Activated CD8-positive, alpha-beta memory T cell treated with anti-CD3 and anti-CD28 coated beads for 48 hours (primary cell): ENCODE results near the gene METTL6.
"Not testable (repeated sequence)": the region's sequence is repeated elsewhere in the genome, so short reads cannot be mapped to it uniquely, and the experiment has no call there.

ENCODE experiments used
- DNase-seq, 3 experiments: peaks; one replicate each; pipeline ENCODE4 v3.0.0-alpha.2; 2020; ENCODE audit warnings: low read depth in 2 of 3, low spot score in 2 of 3

METTL6 gene

GRCh38 chr3:15405448-15406050 is 21.8 kb downstream of the METTL6 start:
- DNase-seq, result no peak

- no peak for DNase-seq
Observed at GRCh38 chr3:15404767-15405166, 22.6 kb downstream of the METTL6 start.

- no peak for DNase-seq
Observed at GRCh38 chr3:15403965-15404364, 23.4 kb downstream of the METTL6 start.

GRCh38 chr3:15403495-15403894 is 23.8 kb downstream of the METTL6 start:
- DNase-seq, result no peak

- DNase-seq, result no peak
Observed at GRCh38 chr3:15401936-15402335, 25.4 kb downstream of the METTL6 start.

- no peak for DNase-seq
Observed at GRCh38 chr3:15399970-15400369, 27.4 kb downstream of the METTL6 start.

GRCh38 chr3:15398731-15399133 is 28.6 kb downstream of the METTL6 start:
- DNase-seq, result not testable (repeated sequence)

- DNase-seq, result not testable (repeated sequence)
Observed at GRCh38 chr3:15393252-15393651, 34.1 kb downstream of the METTL6 start.

GRCh38 chr3:15391007-15391406 is 36.3 kb downstream of the METTL6 start:
- no peak for DNase-seq

GRCh38 chr3:15390460-15390859 is 36.9 kb downstream of the METTL6 start:
- DNase-seq, result no peak

- not testable (repeated sequence) for DNase-seq
Observed at GRCh38 chr3:15388335-15388734, 39.0 kb downstream of the METTL6 start.

GRCh38 chr3:15387735-15388134 is 39.6 kb downstream of the METTL6 start:
- DNase-seq, result no peak

GRCh38 chr3:15387171-15387581 is 40.2 kb downstream of the METTL6 start:
- no peak for DNase-seq

- DNase-seq, result not testable (repeated sequence)
Observed at GRCh38 chr3:15386654-15386955, 40.7 kb downstream of the METTL6 start.

GRCh38 chr3:15385901-15386653 is 41.3 kb downstream of the METTL6 start:
- DNase-seq, result no peak

- DNase-seq, result not testable (repeated sequence)
Observed at GRCh38 chr3:15385238-15385695, 42.1 kb downstream of the METTL6 start.

GRCh38 chr3:15384510-15385237 is 42.7 kb downstream of the METTL6 start:
- DNase-seq, result no peak

GRCh38 chr3:15382405-15382923 is 44.9 kb downstream of the METTL6 start:
- DNase-seq, result no peak

- no peak for DNase-seq
Observed at GRCh38 chr3:15380980-15381890, 46.1 kb downstream of the METTL6 start.

- DNase-seq, result peak; percentile 64 to 87 (median 83)
Observed at GRCh38 chr3:15377961-15378791, 49.2 kb downstream of the METTL6 start.
